Dedifferentiated amniotic fluid mesenchymal stem cell (primary cell): Measurements from ENCODE around the gene HLF.

Source experiments
- DNase-seq: peaks from one replicate; pipeline ENCODE4 v3.0.0-alpha.2; 2016; ENCODE audit errors: extremely low spot score

HLF gene, protein sequence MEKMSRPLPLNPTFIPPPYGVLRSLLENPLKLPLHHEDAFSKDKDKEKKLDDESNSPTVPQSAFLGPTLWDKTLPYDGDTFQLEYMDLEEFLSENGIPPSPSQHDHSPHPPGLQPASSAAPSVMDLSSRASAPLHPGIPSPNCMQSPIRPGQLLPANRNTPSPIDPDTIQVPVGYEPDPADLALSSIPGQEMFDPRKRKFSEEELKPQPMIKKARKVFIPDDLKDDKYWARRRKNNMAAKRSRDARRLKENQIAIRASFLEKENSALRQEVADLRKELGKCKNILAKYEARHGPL

DNA sequence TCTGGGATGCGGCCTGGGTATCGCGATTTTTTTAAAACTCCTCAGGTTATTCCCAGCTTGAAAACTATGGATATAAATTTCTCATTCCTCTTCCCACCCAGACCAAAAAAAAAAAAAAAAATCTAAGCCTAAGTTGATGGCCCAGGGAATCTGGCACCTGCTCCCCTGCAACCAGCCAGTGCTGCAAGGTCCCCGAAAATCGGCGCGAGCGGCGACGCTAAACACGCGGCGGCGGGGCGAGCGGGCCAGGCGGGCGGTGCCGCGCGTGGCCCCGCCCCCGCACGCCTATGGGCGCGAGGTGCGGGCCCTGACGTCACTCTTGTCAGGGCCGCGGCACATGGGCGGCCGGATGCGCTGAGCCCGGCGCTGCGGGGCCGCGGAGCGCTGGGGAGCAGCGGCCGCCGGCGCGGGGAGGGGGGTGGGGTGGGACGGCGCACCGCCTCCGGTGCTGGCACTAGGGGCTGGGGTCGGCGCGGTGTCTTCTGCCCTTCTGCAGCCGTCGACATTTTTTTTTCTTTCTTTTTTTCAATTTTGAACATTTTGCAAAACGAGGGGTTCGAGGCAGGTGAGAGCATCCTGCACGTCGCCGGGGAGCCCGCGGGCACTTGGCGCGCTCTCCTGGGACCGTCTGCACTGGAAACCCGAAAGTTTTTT is at the start of gene HLF:
Gene HLF, plus strand, starts transcription at position 316 of the 654 bp plus-strand sequence. CDS start 525 bp downstream, outside the sequence.
- no peak for DNase-seq

DNA sequence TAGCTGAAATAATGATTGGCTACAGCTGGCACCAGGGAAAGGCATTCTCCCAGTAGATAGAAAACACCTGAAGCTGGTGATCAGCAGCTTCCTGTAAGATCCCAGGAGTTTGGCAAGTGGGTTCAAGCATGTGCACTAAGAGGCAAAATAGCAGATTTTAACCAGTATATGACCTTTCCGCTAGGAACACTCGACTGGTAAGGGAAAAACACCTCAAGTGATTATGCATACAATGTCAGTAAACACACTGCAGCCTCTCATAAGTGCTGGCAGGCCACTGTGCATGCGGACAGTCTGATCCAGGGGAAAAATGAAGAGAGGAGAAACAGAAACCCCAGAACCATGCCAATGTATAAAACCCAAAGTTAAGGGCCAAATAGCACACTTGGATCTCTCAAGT is 49.0 kb upstream of the HLF start:
- DNase-seq = no peak

DNA sequence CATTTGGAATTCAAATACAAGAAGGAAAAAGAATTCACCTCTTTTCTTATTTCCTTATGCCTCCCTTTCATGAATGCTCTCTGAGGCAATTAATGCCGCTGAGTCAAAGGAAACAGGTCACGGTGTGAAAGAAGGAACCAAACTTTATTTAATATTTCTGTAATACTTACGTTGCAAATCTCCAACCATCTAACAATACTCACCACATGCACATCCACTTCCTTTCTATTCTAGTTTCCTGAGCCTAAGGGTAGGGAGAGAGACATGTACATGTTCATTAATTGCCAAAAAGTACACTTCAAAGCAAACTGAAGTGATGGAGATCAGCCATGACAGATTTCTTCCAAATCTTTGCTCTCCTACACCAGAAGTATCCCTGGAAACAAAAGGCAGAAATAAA is 47.9 kb upstream of the HLF start:
- no peak for DNase-seq

DNA sequence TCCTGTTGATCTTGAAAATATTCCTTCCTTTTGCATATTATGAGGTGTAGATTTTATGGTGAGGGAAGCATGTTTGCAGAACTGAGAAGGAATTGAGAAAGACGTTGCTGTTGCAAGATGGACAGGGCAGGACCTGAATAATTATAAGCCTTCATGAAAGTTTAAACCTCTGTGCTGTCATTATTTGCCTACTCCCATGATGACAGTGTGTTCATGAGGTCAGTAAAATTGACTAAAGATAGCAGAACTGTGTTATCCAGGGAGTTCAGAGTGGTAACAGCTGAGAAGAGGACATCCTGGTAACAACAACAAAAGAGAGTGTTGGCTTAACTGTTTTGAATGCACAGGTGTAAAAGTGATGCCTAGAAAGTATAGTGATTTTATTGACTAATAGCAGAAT is 45.3 kb upstream of the HLF start:
- DNase-seq = no peak

DNA sequence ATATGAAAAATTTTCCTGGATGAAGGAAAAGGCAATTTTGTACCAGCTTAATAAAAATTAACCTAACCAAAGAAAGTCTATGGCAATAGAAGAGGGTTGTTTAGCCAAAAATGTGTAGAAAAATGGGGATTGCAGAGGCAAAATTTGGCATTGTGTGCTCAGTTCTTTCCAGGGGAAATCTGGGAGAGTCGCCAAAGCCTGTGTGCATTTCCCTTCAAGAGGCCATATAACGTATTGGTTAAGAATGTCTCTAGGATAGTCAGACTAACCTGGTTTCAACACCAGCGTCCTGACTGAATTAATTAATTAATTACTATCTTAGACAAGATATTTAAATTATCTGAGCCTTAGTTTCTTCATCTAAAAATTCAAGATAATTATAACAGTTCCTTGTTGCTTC is 44.8 kb upstream of the HLF start:
- no peak for DNase-seq

DNA sequence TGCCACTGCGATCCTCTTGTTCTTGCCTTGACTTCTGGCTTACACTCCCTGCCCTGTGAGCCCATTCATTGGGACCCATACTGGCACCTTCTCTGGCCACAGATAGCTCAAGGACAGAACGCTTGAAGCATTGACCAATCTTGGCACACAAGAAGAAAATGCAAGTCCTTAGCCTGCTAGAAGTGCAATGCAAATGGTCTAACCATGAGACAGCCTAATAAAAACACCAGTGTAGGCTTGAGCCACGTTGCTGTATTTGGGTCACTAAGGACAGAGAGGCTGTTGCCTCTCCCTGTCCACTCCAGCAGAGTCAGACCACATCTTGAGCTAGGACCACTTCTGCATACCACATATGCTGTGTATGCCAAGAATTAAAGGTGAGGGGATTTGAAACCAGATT is 41.2 kb upstream of the HLF start:
- DNase-seq = no peak

DNA sequence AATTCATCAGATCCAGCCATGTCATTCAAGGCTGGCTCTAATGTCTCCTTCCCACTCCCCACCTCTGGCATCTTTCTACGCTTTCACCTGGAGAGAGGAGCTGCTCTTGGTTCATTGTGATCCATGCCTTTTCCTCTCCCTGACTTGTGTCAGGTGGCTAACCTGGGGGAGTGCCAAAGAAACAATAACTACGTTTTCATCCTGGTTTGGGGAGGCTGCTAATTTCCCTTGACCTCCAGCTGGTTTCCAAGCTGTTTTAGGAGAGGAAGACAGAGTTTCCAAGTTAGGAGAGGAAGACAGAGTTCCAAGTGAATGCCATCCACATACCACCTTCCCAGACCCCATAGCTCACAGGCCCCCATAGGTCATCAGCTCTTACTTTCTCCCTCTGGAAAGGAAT is 40.0 kb upstream of the HLF start:
- DNase-seq = no peak

DNA sequence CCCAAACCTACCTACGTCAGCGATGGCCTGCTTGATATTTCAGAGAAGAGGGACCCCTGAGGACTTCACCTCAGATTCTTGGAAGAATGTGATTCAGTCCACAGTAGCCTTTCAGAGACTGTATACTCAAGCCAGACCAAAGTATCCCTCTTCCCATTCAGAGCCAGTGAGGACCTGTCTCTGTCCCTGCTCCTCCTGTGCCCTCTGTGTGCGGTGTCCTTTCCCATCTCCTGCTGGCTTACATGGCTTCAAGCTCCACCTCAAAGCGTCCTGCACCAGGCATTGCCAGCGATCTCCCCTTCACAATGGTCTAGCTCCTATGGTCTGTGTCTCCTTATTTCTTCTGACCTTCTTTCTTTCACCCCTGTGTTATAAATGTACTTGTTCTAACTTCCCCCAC is 39.5 kb upstream of the HLF start:
- DNase-seq = no peak

DNA sequence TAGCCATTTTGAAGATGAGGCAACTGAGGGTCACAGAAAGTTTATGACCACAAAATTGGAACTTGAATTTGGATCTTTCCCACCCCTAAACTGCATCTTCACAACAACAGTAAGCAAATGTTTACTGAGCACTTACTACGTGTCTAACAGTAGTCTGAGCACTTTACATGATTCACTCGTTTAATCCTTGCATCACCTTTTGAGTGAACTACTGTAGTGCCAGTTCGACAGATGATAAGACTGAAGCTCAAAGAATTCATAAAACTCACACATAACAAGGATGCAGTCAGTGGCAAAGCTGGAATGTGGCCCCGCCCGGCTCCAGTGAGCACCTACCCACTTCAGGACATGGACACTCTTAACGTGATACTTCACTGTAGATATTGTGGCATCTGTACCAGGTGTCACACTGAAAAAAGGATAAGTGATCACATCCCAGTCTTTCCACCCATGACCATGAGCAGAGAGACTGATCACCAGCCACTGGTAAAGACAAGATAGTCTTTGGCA is 36.0 kb upstream of the HLF start:
- DNase-seq = no peak

DNA sequence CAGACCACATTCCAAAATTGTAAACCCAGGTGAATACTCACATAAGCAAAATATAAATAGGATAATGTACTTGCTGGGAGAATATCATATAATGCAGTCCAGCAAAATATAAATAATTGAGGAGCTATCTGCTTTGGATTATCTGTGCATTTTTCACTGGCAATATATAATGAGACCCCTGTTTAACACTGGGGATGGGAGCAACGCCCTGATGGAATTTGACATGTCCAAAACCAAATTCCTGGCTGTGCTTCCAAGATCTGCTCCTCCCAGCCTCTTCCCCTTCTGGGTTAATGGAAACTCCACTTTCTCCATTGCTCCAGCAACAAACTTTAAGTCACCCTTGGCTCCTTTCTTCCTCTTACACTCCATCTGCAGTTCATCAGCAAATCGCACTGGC is 35.5 kb upstream of the HLF start:
- DNase-seq = no peak

DNA sequence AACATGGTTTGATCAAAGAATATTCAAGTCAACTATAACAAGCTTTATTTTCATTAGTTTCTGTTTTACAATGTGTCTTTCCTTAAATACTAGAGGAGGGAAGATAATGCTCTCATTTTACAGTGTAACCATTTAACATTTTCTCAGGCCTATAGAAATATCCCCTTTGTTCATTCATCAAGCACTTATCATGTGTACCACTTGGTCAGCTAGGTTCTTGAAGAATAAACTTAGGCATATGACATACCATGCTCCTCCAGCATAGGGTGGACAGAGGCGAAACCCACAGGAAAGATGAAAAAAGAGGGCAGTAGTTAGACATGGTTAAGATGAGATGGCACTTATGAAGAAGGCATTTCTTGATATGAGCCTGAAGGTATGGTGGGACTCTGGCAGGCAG is 34.0 kb upstream of the HLF start:
- DNase-seq = no peak

DNA sequence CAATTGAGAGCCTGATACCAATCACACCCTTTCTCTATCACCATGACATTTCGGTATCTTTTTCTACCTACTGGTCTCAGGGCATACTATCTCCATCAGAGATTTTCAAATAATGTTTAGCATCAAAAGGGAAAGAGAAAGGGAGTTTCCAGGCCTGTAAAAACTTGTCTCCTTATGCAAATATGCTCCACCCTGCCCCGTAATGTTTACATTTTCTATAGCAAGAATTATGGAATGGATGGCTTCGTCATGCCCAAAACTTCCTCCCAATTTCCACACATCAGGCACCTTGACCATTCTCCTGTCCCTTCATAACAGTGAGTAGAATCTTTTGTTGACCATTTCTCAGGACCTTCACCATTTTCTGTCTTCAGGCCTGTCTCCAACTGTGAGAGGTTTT is 30.9 kb upstream of the HLF start:
- no peak for DNase-seq

DNA sequence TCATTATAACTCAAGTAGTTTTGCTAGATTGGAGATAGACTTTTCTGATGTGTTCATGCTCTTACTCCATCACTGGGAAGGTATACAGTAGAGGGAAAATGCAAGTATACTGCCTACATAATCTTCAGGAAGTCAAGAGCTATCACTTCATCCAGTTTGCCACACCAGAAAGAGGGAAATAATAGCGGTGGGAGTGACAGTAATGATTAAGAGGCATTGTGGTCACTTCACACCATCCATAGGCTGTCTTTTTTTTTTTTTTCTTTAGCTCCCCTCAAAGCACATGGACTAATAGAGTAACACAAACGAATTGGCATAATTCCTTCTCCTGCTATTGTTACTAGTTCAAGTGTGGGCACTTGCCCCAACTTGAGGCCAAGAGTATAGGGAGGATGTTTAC is 28.4 kb upstream of the HLF start:
- no peak for DNase-seq

DNA sequence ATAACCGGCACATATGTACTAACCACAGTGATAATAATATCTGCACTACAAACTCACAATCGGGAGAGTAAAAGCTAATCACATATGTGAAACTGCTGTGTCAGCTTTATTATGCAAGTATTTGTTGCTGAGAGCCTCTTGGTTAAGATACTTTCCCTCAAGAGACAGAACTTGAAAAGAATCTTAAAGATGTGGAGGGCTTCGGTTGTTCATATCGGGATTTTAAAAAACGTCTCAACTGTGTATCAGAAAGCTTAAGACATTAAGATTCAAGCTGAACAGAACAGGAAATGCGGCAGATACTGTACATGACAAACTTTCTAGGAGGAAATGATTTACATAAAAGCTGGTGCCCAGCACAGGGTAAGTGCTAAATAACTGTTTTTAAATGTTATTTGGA is 27.5 kb upstream of the HLF start:
- no peak for DNase-seq

DNA sequence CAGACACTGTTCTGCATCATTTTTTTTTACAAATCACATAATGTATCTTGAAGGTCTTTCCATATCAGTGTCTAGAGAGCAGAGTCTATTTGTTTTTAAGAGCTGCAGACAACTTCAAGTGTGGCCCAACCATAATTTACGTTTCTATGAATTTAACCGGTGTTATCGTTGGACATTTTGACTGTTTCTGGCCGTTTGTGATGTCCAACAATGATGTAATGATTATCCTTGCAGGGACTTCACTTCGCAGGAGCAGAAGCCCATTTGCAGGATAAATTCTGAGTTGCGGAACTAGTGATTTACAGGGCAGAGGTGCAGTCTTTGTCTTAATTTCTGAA is 26.9 kb upstream of the HLF start:
- DNase-seq = no peak

DNA sequence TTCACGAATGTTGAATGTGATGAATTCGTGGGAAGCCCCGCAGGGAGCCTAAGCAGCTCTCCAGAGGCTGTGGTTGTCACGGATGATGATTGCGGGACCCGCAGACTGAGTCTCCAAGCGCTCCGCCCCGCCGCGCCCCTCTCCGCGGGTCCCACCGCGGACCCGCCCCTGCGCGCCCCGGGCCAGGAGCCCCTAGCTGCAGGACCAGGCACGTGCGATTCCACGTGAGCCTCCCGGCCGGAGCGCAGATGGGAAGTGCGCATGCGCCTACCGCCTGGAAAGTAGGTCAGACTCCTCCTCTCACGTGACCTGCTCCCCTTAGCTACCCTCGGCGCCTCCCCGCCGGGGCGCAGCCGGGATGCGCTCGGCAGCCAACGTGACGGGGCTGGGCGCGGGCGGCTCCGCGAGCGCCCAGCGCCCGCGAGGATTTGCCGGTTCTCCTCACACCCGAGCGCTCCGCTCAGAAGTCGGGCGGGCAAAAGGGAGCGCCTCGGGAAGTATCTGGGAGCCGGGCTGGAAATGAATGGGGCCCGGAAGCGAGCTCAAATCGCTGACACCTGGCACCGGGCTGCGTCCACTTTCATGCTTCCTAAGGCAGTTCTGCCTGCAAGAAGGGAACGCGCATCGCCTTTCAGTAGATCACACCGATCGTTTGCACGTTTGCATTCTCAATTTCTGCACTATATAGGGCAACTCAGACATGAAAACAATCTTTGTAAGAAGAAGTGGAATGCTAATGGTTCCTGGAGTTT is 26.4 kb upstream of the HLF start:
- DNase-seq = peak; percentile 81

DNA sequence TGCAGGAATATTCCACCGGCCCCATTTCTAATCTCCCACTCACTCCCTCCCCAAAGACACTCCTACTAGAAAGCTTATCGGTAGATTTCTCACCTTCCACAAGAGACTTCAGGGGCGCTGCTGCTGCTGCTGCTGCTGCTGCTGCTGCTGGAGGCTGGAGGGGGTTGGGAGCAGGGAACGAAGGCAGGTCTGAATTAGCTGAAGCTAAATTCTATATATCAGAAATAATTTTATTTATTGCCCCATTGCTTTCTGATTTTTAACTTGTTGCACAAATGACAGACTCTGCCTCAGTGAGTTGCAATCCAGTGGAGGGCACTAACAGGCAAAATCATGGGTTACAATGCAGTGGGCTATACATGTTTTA is 25.8 kb upstream of the HLF start:
- no peak for DNase-seq

DNA sequence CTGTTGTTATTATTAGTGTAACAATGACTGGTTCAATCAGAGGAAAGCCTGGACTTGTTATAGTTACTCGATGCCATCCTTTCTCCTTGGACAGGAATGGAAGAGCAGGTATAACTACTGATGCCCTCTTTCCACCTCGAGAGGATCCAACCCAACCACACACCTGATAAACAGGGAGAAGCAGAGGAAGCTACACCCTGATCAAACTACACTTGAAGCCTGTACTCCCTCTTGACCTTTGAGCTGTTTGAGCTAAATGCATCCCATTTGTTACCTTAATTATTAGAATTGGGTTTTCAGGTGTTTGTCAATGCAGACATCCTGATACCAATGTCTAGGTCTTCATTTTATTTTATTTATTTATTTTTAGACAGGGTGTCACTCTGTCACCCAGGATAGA is 23.7 kb upstream of the HLF start:
- DNase-seq = no peak

DNA sequence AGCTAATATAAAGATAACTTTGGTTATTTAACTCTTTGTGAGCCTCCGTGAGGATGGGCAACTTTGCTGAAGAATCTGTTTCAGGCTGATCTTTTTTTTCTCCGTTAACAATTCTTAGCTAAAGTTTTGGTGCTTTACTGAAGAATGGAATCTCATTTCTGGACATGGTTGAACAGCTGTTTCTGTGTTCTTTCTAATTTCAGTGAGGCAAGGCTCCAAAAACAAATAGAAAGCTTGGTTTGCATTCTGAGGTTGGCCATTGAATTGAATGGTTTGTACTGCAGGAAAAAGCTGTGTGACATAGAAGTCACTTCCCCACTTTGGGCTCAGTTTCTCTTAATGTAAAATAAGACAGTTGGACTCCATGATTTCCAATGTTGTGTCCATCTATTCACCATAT is 22.3 kb upstream of the HLF start:
- DNase-seq = no peak

DNA sequence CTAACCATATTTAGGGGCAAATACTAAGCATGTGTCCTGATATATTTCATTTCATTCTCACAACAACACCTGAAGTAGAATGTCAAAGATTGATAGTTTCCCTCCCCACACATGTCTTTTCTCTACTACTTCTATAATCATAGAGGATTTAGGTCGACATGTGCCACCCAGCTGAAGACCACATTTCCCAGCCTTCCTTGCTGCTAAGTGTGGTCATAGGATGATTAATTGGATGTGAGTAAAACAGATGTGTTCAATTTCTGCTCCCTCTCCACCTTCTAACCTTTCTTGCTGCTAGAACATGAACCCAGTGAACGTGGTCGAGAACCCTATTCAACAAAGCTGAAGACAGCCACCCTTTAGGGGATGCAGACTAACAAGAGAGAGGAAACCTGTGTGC is 18.8 kb upstream of the HLF start:
- DNase-seq = no peak

DNA sequence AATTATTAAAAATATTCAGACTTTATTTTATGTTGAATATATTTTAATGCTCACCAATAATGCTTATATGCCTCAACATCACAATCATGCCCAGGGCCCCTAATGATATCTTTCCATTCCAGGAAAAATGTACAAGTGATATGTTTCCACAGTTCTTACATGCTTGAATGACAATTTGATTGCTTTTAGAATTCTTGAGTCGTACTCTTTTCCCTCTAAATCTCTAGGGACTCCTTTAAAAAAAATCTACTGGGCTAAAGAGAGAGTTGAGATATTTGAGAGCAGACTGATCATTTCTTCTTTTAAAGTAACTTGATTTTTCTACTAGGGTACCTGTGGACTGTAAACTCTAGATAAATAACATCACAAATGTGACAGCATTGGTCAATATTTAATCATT is 18.2 kb upstream of the HLF start:
- DNase-seq = no peak

DNA sequence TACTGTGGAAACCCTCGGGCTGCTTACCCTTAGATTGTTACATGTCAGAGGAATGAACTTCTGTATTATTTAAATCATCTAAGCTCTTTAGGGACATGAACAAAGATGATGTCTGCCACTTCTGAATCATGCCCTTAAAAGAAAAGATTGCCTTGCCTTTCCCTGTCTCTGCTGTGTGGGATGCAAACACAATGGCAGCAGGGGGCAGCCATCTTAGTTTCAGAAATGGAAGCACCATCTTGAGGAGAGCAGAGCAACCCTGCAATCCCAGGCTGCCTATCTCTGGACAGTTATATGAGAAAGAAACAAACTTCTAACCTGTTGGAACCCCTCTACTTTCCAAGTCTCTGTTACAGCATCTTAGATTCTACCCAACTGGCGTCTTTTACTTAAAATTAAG is 16.7 kb upstream of the HLF start:
- no peak for DNase-seq

DNA sequence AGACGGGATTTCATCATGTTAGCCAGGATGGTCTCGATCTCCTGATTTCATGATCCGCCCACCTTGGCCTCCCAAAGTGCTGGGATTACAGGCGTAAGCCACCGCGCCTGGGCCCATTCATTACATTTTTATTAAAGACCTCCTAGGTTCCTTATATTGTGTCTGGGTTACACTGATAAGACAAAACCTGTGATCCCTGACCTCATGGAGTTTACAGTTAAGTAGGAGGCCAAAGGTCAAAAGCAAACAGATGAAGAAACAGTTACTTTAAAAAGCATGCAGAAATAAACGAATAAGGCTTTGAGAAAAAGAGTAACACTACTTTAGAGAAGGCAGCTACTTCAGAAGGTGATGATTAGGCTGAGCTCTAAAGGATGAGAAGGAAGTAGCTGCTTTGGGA is 14.9 kb upstream of the HLF start:
- DNase-seq = no peak
